HepG2 (cell line): ENCODE results near the gene SH3PXD2A. TPM values are rescaled to one million over a fixed set of nuclear protein-coding genes. Genes with fewer than 3 reads are reported as not detected.

Experiments
- ATF1 ChIP-seq: IDR thresholded peaks from 2 replicates; pipeline ENCODE4 v1.6.1; 2016; ENCODE audit warnings: mild to moderate bottlenecking, control low read depth
- CBX5 ChIP-seq: sonication (generic); formaldehyde crosslinking; IDR thresholded peaks from 2 replicates; pipeline ENCODE4 v1.4.0; 2020; ENCODE audit warnings: missing genetic modification reagents, borderline replicate concordance
- DDIT3 ChIP-seq: sonication (generic); formaldehyde crosslinking; IDR thresholded peaks from 2 replicates; pipeline ENCODE4 v1.4.0; 2020; ENCODE audit warnings: mild to moderate bottlenecking, missing genetic modification reagents
- DPF2 ChIP-seq: sonication (generic); formaldehyde crosslinking; IDR thresholded peaks from 2 replicates; pipeline ENCODE4 v1.4.0; 2020; ENCODE audit warnings: mild to moderate bottlenecking, low read depth, missing genetic modification reagents, borderline replicate concordance
- E2F1 ChIP-seq: sonication (generic); formaldehyde crosslinking; IDR thresholded peaks from 2 replicates; pipeline ENCODE4 v1.5.0; 2020; ENCODE audit warnings: missing genetic modification reagents
- ETS1 ChIP-seq: sonication (generic); formaldehyde crosslinking; IDR thresholded peaks from 2 replicates; pipeline ENCODE4 v1.4.0; 2020; ENCODE audit warnings: missing genetic modification reagents
- GTF2F1 ChIP-seq: fragments of 150-350 bp; IDR thresholded peaks from 2 replicates; pipeline ENCODE4 v1.6.1; 2014; ENCODE audit warnings: low read length
- HOXD1 ChIP-seq: sonication (generic); formaldehyde crosslinking; IDR thresholded peaks from 2 replicates; pipeline ENCODE4 v1.5.0; 2020; ENCODE audit warnings: missing genetic modification reagents
- MEIS1 ChIP-seq: sonication (generic); formaldehyde crosslinking; IDR thresholded peaks from 2 replicates; pipeline ENCODE4 v1.9.0; 2021; ENCODE audit warnings: mild to moderate bottlenecking, missing genetic modification reagents, moderate library complexity, borderline replicate concordance
- MIER3 ChIP-seq: IDR thresholded peaks from 2 replicates; pipeline ENCODE4 v1.6.1; 2016; ENCODE audit warnings: missing compliant biosample characterization, borderline replicate concordance
- NBN ChIP-seq: fragments of 450-650 bp; conservative IDR thresholded peaks from 2 replicates; pipeline ENCODE4 v1.6.1; 2017
- RXRB ChIP-seq: IDR thresholded peaks from 2 replicates; pipeline ENCODE4 v1.6.1; 2016; ENCODE audit warnings: borderline replicate concordance, missing genetic modification reagents, missing compliant biosample characterization
- TMF1 ChIP-seq: sonication (generic); formaldehyde crosslinking; IDR thresholded peaks from 2 replicates; pipeline ENCODE4 v1.8.1; 2022; ENCODE audit warnings: low read depth, missing genetic modification reagents
- XRCC5 ChIP-seq: fragments of 200-400 bp; formaldehyde crosslinking; optimal IDR thresholded peaks from 2 replicates; pipeline ENCODE3; 2017; ENCODE audit warnings: mild to moderate bottlenecking, low read length
- ZIK1 ChIP-seq: sonication (generic); formaldehyde crosslinking; IDR thresholded peaks from 2 replicates; pipeline ENCODE4 v1.5.0; 2020; ENCODE audit warnings: mild to moderate bottlenecking, low read depth, missing genetic modification reagents, borderline replicate concordance
- ZNF224 ChIP-seq: sonication (generic); formaldehyde crosslinking; IDR thresholded peaks from 2 replicates; pipeline ENCODE4 v1.5.0; 2020; ENCODE audit warnings: mild to moderate bottlenecking, missing genetic modification reagents
- ZNF382 ChIP-seq: sonication (generic); formaldehyde crosslinking; IDR thresholded peaks from 2 replicates; pipeline ENCODE4 v1.5.0; 2020; ENCODE audit warnings: missing genetic modification reagents, mild to moderate bottlenecking, borderline replicate concordance
- ZNF503 ChIP-seq: sonication (generic); formaldehyde crosslinking; IDR thresholded peaks from 2 replicates; pipeline ENCODE4 v1.4.0; 2020; ENCODE audit warnings: missing genetic modification reagents
- ZNF598 ChIP-seq: sonication (generic); formaldehyde crosslinking; IDR thresholded peaks from 2 replicates; pipeline ENCODE4 v1.5.1; 2020; ENCODE audit warnings: mild to moderate bottlenecking, missing genetic modification reagents, borderline replicate concordance
- ZNF644 ChIP-seq: IDR thresholded peaks from 2 replicates; pipeline ENCODE4 v1.6.1; 2016; ENCODE audit warnings: low read depth
- ZNF678 ChIP-seq: sonication (generic); formaldehyde crosslinking; IDR thresholded peaks from 2 replicates; pipeline ENCODE4 v1.4.0; 2020; ENCODE audit warnings: mild to moderate bottlenecking, missing genetic modification reagents
- ZNF687 ChIP-seq: sonication (generic); formaldehyde crosslinking; IDR thresholded peaks from 2 replicates; pipeline ENCODE4 v1.5.1; 2020; ENCODE audit warnings: mild to moderate bottlenecking, missing genetic modification reagents, moderate library complexity
- ZNF766 ChIP-seq: sonication (generic); formaldehyde crosslinking; IDR thresholded peaks from 2 replicates; pipeline ENCODE4 v1.5.0; 2020; ENCODE audit warnings: missing genetic modification reagents, borderline replicate concordance
- ZNF776 ChIP-seq: sonication (generic); formaldehyde crosslinking; IDR thresholded peaks from 2 replicates; pipeline ENCODE4 v1.4.0; 2020; ENCODE audit warnings: mild to moderate bottlenecking, missing genetic modification reagents
- polyA plus RNA-seq, 8 experiments: library from polyadenylated mRNA; depleted of rRNA in 3 of 8; stranded (reverse) in 7 of 8; unstranded in 1 of 8; fragments of >200 nt; fragmentation: Illumina TruSeq in 4 of 8; extraction: Trizol in 4 of 8; gene quantifications; 2 replicates each; pipeline versions ENCODE4 v1.2.1 to v1.2.3, GENCODE V29; 2011 to 2016; ENCODE audit warnings: low read depth in 4 of 8, missing spikeins in 1 of 8, mixed read lengths in 1 of 8; ENCODE audit not compliant: insufficient read depth in 1 of 8
- total RNA-seq, 5 experiments: library from RNA; depleted of rRNA; stranded (reverse); fragments of >200 nt; fragmentation: Illumina TruSeq; extraction: Trizol; gene quantifications; 2 replicates each; pipeline ENCODE4 v1.2.3, GENCODE V29; 2016; ENCODE audit warnings: low read depth in 1 of 5

The SH3PXD2A gene
- total and polyA plus RNA-seq, 2 of the 13 experiments (the other 11 are each of a cell fraction or from before 2014, with no cell fraction given), result 11.1 to 11.3 TPM

- TF ChIP-seq CBX5 (CRISPR knock-in tag) (peak; percentile 70; the same call in 1 of the 2 replicates), ZNF776 (no peak), ZNF678 (no peak), NBN (no peak), ZIK1 (CRISPR knock-in tag) (no peak), E2F1 (CRISPR knock-in tag) (no peak), HOXD1 (CRISPR knock-in tag) (no peak), DPF2 (CRISPR knock-in tag) (peak; percentile 73), ZNF687 (peak; percentile 41), ZNF382 (CRISPR knock-in tag) (no peak), ZNF503 (CRISPR knock-in tag) (peak; percentile 70; the same call in 1 of the 2 replicates), TMF1 (CRISPR knock-in tag) (no peak), ETS1 (CRISPR knock-in tag) (no peak), GTF2F1 (no peak), MEIS1 (CRISPR knock-in tag) (no peak), ATF1 (no peak), RXRB (peak; percentile 74), ZNF766 (CRISPR knock-in tag) (no peak), ZNF644 (CRISPR knock-in tag) (0 out of 2 replicates have a peak, but pooled peaks have one; percentile 32), MIER3 (CRISPR knock-in tag) (peak; percentile 65; the same call in 1 of the 2 replicates), DDIT3 (CRISPR knock-in tag) (no peak), ZNF598 (CRISPR knock-in tag) (no peak), ZNF224 (CRISPR knock-in tag) (no peak), XRCC5 (no peak)
These were observed 278.5 kb downstream of the SH3PXD2A start (continued) for GRCh38 chr10:103576862-103577261.
